Breast epithelium (tissue), 3 donors: ENCODE results near the gene SCAF1.

ENCODE experiments used
- POLR2A ChIP-seq: fragments of 450-650 bp; IDR thresholded peaks from one replicate; pipeline ENCODE4 v1.6.1; 2016; ENCODE audit warnings: antibody characterized with exemption, mild to moderate bottlenecking, moderate library complexity
- POLR2AphosphoS5 ChIP-seq, 3 donors: sonication (generic); formaldehyde crosslinking; IDR thresholded peaks; one replicate each; pipeline ENCODE4 v1.6.1; 2017; ENCODE audit warnings: antibody characterized with exemption in 3 of 3
- TF ChIP-seq, protein P1 (sequence below), 3 donors: fragments of 450-650 bp; IDR thresholded peaks; one replicate each; pipeline ENCODE4 v1.5.1; 2016 to 2017; ENCODE audit warnings: antibody characterized with exemption in 3 of 3, mild to moderate bottlenecking in 3 of 3, moderate library complexity in 3 of 3

DNA sequence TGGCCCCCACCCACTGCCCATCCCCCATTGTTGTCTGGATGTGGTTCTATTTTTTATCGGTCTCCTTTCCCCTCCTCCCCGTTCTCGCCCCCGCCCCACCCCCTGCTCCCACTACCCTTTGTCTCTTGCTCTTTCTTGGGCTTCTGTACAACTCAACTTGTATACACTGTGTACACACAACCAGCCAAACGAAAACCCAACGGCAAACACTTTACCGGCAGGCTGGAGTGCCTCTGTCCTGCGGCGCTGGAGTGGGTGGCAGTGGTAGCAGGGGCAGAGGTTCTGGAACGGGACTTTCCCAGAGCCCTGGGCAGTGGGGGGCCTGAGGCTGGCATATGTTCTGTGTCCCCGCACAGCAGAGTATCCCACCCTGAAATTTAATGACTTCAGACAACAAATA is 15.8 kb upstream of the SCAF1 start:
- TF ChIP-seq, protein P1, sequence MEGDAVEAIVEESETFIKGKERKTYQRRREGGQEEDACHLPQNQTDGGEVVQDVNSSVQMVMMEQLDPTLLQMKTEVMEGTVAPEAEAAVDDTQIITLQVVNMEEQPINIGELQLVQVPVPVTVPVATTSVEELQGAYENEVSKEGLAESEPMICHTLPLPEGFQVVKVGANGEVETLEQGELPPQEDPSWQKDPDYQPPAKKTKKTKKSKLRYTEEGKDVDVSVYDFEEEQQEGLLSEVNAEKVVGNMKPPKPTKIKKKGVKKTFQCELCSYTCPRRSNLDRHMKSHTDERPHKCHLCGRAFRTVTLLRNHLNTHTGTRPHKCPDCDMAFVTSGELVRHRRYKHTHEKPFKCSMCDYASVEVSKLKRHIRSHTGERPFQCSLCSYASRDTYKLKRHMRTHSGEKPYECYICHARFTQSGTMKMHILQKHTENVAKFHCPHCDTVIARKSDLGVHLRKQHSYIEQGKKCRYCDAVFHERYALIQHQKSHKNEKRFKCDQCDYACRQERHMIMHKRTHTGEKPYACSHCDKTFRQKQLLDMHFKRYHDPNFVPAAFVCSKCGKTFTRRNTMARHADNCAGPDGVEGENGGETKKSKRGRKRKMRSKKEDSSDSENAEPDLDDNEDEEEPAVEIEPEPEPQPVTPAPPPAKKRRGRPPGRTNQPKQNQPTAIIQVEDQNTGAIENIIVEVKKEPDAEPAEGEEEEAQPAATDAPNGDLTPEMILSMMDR (IDR thresholded peaks at IDR 0.05) = no peak
- TF ChIP-seq POLR2A = no peak
- no peak for TF ChIP-seq POLR2AphosphoS5 (IDR thresholded peaks at IDR 0.05)
